Body of pancreas (tissue), 4 donors: Measurements from ENCODE around the gene FAM120B.

Experiments used
- POLR2A ChIP-seq, 3 donors: fragments of 450-650 bp; IDR thresholded peaks; one replicate each; pipeline ENCODE4 v1.6.1; 2016; ENCODE audit warnings: antibody characterized with exemption in 3 of 3, mild to moderate bottlenecking in 2 of 3
- TF ChIP-seq, protein P1 (sequence below), 7 experiments: fragments of 450-650 bp in 4 of 7; fragments of 200-600 bp in 3 of 7; sonication (generic) in 3 of 7; IDR thresholded peaks; one replicate each; pipeline ENCODE4 v1.5.1; 2016 to 2019; ENCODE audit warnings: antibody characterized with exemption in 7 of 7

DNA sequence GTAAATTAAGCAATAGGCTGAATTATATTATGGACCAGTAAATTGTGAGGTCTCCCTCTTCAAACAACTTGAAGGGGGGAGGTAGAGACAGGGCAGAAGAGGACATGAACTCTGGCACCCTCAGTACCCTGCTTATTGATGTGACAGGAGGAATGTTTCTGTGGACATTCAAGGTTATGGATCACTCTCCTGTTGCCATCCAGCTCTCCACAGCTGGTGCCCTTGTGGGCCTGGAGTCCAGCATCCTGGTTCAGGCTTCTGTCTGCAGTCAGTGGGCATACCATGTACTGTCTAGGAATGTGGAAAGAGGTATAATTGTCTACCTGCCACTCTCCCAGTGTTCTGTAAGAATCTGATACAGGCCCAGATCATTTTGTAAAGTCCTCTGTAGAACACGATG is 55.6 kb downstream of the FAM120B start:
- TF ChIP-seq, protein P1, sequence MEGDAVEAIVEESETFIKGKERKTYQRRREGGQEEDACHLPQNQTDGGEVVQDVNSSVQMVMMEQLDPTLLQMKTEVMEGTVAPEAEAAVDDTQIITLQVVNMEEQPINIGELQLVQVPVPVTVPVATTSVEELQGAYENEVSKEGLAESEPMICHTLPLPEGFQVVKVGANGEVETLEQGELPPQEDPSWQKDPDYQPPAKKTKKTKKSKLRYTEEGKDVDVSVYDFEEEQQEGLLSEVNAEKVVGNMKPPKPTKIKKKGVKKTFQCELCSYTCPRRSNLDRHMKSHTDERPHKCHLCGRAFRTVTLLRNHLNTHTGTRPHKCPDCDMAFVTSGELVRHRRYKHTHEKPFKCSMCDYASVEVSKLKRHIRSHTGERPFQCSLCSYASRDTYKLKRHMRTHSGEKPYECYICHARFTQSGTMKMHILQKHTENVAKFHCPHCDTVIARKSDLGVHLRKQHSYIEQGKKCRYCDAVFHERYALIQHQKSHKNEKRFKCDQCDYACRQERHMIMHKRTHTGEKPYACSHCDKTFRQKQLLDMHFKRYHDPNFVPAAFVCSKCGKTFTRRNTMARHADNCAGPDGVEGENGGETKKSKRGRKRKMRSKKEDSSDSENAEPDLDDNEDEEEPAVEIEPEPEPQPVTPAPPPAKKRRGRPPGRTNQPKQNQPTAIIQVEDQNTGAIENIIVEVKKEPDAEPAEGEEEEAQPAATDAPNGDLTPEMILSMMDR (IDR thresholded peaks at IDR 0.05) = no peak
- no peak for TF ChIP-seq POLR2A (IDR thresholded peaks at IDR 0.05)
